ENCODE measurements around the gene CNPY2.
A peak's percentile ranks its signal among the peaks of the same experiment; 100 is the strongest.
"Not testable (repeated sequence)": the region's sequence is repeated elsewhere in the genome, so short reads cannot be mapped to it uniquely, and the experiment has no call there.

CNPY2 gene

DNA sequence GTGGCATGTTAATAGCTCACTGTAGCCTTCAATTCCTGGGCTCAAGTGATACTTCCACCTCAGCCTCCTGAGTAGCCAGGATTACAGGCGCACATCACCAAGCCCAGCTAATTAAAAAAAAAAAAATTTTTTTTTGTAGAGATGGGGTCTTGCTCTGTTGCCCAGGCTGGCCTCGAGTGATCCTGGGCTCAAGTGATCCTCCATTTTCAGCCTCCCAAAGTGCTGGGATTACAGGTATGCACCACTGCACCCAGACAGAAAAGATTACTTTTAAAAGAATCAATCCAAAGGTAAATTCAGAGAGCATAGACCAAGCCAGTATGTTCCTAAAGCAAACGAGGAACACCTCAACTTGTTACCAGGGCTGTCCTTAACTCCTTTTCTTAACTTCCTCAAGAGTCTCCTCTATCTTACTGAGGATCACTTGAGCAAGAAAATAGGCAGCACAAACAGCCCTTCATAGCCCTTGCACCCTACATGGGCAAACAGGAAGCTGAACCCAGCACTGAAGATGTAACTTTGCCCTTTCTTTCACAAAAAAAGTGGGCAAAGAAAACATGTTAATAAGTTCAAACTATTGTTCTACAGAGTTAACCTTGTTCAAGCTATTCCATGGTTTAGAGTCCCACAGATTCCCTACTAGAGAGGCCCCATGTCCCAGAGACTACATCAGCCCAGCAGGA lies 26.9 kb downstream of the CNPY2 start:
- no peak for DNase-seq

DNA sequence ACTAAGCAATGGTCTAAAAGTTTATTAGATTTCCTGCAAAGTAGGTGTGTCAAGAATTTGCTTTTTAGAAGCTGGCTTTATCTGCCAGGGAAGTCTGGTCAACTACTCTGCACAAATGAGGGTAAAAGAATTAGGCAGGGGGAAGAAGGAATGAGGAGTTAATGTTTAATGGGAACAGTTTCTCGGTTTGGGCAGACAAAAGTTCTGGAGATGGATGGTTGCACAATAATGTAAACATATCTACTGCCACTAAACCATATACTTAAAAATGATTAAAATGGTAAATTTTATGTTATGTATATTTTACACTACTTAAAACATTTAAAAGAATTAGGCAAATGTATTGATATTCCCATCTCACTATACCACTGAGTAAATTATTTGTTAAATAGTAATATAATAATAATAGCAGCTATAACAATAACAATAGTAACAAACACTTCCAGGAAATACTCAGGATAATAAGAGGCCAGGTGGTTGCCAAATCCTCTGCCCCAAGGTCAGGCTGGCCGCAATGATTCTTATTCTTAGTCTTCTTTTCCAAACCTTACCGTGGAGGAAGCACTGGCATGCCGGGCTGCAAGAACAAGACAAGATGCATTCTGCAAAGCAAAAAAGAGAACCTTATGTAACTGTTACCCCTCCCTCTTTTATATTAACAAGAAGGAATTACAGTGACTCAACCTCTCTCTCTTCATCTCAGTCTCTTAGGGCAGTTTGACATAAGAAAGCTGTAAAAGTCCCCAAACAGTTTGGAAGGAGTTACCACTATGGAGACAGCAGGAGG lies 29.6 kb downstream of the CNPY2 start:
- DNase-seq = no peak

DNA sequence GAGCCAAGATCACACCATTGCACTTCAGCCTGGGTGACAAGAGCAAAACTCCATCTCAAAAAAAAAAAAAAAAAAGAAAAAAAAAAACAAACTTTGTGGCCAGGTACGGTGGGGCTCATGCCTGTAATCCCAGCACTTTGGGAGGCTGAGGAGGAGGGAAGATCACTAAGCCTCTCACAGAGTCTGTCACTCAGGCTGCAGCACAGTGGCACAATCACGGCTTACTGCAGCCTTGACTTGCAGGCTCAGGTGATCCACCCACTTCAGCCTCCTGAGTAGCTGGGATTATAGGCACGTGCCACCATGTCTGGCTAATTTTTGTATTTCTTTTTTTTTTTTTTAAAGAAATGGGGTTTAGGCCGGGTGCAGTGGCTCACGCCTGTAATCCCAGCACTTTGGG lies 31.5 kb downstream of the CNPY2 start:
- not testable (repeated sequence) for DNase-seq

DNA sequence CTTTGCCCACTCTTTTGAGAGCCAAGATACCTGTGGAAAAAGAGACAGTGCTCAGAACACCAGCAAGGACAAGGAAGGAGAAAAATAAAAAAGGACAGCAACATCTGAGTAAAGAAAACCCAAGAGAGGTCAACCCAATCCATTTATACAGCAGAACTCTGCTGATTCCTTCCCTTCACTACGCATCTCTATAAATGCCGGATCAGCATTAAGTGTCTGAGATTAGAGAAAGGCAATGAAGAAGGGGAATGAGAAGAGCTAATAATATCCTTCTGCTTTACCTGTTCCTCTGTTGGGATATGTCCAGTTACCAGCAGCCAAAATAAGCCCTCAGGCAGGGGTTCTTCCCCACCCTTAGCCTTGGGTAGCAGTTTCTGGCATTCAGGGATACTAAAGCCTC lies 33.2 kb downstream of the CNPY2 start:
- no peak for DNase-seq

DNA sequence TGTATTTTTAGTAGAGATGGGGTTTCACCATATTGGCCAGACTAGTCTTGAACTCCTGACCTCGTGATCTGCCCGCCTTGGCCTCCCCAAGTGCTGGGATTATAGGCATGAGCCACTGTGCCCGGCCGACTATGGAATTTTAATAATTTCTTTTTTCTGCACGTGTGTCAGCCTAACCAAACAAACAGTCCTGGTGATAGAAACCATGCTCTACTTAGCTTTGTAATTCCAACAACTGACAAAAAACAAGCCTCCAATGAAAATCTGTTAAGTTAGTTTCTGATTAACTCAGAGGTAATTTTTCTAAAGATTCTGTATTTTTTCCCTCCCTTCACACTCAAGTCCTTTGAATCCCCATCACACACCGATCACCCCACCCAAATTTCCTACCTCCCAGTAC lies 33.8 kb downstream of the CNPY2 start:
- DNase-seq = no peak

DNA sequence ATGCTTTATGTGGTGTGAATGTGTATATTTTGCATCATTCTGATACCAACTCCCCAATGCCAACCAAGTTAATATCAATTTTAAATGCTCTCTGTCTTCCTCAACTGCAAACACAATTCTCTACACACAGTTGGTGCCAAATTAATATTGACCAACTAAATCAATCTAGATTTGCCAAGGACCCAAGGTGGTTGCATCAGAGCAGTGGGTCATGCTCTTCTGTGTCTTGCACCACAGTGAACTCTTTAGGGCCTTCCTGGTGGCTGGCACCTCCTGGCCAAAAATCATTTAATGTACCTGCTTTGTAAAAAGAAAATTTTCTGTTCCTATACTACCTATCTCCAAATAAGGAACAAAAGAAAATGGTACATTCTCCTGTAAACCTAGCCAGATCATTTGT lies 34.9 kb downstream of the CNPY2 start:
- DNase-seq = no peak

DNA sequence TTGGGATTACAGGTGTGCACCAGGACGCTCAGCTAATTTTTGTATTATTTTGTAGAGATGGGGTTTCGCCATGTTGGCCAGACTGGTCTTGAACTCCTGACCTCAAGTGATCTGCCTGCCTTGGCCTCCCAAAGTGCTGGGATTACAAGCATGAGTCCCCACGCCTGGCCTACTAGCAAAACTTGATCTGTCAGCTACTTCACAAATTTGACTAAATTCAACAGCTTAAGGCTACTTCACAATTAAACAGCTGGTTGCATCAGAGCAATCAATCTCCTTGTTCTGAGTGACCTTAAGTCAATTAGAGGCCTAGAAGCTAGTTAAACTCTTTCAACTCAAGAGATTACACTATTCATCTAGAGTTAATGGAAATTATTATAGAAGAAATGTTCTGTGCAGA lies 36.9 kb downstream of the CNPY2 start:
- DNase-seq = no peak

DNA sequence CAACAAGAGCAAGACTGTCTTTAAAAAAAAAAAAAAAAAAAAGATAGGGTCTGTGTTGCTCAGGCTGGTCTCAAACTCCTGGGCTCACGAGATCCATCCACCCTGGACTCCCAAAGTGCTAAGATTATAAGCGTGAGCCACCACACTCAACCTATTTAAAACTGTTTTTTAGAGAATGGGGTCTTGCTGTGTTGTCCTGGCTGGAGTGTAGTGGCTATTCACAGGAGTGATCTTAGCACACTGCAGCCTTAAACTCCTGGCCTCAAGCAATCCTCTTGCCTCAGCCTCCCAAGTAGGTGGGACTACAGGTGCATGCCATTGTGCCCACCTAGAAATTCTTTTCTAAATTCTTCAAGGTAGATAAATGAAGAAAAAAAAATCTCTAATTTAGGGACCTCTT lies 41.5 kb downstream of the CNPY2 start:
- DNase-seq = no peak

DNA sequence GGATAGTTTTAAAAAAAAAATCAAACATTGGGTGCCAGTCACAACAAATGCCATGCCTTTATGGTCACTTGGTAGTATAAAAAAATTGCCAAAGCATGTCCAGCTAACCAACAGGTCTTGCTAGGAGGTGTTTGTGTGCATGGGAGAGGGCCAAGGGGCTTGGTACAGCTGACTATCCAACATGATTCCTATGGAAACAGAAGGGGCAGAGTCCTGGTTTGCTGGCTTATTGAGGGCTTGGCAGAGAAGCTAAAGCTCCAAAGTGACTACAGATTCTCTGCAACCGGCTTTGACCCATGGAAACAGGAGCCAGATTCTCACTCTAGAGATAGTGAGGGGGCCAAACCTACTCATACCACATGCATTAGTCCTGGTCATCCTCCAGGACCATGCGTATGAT lies 43.3 kb downstream of the CNPY2 start:
- DNase-seq = not testable (repeated sequence)

DNA sequence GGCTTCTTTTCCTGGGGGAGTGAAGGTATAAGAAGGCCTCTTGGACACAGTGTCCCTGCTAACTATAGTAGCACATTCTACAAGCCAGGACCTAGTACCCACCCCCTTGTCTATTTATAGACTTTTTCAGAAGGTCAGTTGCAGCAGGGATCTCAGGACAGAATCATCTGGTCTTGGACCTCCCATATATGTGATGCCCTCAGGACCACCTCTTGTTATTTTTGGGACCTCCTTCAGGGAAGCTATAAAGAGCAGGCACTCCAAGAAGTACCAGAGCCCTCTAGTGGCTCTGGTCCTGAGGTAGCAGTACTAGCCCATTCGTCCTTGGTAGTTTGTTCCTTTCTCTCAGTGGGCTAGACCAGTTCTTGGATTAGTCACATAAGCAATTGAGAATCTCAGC lies 44.8 kb downstream of the CNPY2 start:
- no peak for DNase-seq

DNA sequence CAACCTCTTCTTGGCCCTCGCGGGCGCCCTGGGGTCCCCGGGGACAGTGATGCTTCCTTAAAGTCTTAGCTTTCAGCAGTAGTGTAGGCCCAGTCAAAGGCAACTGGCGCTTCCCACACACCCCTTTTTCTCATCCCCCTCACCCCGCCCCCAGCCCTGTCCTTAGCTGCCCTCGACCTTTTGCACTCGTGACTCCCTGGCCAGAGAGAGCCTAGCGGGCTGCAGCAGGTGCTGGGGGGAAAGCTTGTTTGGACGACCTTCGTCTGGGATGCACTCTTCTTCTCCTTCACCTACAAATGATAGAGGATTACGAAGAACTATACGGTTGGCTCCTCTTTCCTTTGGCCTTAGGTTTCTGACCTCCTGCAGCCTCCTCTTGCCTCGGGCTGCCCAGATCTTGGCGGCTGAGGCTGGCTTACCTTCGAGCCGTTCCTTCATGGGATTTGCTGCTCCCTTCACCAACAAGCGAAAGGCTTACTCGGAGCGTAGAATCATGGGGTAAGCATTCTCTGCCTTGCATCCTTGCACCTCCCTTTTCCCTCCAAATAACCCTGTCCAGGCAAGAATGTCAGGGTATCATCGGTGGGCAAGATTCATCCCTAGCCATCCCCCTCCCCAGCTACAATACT lies 48.2 kb downstream of the CNPY2 start:
- DNase-seq = peak; percentile 22

DNA sequence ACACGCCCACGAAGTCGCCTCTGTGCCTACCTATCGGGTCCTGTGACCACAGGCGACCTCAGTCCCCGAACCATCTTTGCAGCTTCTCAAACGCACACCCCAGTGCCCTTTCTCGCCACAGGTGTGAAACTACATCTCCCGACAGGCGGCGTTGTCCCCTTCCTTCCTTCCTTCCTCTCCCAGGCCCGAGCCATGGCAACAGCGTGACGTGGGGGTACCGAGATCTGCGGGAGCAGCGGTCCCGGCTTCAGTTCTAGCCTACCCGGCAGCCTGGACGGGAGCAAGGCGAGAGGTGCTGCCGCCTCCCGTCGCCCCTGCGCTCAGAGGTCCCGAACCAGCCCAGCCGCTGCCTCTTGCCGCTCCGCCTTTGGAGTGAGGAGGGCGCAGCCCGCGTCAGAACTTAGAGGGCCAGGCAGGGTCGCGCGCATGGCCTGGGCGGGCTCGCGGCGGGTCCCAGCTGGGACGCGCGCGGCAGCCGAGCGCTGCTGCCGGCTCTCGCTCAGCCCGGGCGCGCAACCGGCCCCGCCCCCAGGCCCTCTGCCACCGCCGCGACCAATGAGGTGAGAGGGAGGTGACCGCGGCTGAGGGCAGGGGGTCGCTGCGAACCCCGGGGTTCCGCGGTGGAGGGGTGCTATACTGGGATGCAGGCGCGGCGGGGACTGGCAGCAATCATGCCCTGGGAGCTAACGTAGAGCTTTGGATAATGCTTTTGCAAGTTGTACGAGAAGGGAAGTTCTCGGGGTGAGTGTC lies 48.9 kb downstream of the CNPY2 start, which contains the start of gene COQ10A:
COQ10A (plus strand) TSS at position 250 of the 750 bp plus-strand sequence; CDS start at position 427, 177 bp downstream.
- DNase-seq = peak; percentile 72

DNA sequence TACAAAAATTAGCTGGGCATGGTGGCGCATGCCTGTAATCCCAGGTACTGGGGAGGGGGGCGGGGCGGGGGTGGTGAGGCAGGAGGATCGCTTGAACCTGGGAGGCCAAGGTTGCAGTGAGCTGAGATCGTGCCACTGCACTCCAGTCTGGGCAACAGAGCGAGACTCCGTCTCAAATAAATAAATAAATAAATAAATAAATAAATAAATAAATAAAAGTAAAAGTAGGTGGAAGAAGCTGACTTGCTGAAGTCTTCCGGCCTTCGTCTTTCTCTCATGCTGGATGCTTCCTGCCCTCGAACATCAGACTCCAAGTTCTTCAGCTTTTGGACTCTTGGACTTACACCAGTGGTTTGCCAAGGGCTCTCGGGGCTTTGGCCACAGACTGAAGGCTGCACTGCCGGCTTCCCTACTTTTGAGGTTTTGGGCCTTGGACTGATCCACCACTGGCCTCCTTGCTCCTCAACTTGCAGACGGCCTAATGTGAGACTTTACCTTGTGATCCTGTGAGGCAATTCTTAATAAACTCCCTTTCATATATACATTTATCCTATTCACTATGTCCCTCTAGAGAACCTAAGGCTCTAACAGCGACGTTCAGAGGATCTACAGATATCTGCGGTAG lies 49.6 kb downstream of the CNPY2 start:
- DNase-seq = not testable (repeated sequence)

DNA sequence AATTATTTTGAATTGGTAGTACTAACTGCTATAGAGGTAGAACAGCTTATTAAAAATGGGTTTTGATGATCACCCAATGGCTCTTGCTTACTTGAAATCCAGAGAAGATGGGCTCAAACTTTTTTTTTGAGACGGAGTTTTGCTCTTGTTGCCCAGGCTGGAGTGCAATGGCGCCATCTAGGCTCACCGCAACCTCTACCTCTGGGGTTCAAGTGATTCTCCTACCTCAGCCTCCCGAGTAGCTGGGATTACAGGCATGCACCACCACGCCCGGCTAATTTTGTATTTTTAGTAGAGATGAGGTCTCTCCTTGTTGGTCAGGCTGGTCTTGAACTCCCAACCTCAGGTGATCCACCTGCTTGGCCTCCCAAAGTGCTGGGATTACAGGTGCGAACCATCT lies 52.8 kb downstream of the CNPY2 start:
- DNase-seq = not testable (repeated sequence)

DNA sequence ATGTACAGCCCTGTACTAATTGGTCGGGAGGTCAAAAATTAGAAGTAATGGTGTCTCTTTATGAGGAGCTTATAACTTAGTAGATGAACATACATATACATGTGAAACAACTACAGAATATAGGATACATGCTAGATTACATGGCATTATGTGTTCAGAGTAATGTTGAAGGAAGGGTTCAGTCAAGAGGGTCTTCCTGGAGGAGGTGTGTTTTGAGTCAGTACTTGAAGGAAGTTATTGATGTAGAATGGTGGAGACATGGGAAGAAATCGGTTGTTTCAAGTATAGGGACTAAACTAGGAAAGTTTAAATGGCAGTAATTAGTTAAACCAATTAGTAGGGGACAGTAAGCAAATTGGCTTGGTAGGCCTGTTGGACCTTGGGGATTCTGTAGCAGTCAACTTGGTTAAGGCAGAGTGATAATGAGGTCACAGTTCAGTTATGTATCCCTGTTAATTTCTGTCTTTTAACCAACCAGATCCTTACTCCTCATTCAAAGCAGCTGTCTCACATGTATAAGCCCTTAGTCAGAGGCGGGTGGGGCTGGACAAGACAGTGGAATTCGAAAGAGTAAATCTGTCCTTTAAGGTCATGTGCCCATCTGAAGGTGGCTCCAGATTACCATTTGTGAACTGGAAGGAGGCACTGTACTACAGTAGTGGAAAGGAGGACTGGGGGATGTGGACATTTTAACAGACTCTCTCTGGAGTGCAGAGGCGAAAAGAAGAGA lies 54.1 kb downstream of the CNPY2 start:
- no peak for DNase-seq

DNA sequence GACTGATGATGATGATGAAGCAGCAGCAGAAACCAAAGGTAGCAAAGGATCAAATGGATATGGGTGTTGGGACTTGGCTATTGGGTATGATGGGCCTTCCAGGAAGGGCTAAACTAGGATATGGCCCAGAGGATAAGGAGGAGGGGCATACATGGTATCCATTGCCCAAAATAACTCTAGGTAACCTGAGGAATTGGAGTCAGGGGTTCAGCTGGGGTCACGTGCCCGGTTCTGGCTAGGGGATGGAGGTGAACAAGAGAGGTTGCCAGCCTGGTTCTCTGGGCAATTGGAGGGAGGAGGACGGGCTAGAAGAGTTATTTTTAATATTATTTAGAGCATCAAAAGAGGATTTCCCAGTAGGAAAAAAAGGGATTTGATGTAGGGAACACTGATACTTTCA lies 54.9 kb downstream of the CNPY2 start:
- DNase-seq = no peak

DNA sequence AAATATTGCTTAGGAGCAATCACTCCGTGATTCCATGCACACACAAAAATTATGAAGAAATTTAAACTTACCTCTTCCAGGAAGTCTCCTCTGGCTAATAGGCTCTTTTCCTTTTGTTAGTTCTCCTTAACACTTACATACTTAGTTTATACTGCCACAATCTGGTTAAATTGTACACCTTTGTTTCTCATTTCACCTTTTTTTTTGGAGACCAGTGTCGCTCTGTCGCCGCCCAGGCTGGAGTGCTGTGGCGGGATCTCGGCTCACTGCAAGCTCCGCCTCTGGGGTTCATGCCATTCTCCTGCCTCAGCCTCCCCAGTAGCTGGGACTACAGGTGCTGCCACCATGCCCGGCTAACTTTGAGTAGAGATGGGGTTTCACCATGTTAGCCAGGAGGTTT lies 55.4 kb downstream of the CNPY2 start:
- no peak for DNase-seq
